Gastroesophageal sphincter (tissue), 4 donors: ENCODE data around the gene PGF. TPM values are rescaled to one million over a fixed set of nuclear protein-coding genes. Genes with fewer than 3 reads are reported as not detected.

Source experiments
- ATAC-seq: fragments of 150-250 bp; one replicate; pipeline ENCODE4 v1.9.1; 2016; ENCODE audit warnings: mild to moderate bottlenecking, moderate library complexity
- H3K27ac ChIP-seq, 4 donors: fragments of 200-600 bp; sonication (generic) in 3 of 4; 1 replicate in 3 of 4; 2 replicates in 1 of 4; pipeline ENCODE4 v1.5.1; 2016 to 2019
- H3K27me3 ChIP-seq: fragments of 200-600 bp; sonication (generic); one replicate; pipeline ENCODE4 v1.5.1; 2019
- H3K36me3 ChIP-seq, 2 donors: fragments of 200-600 bp; sonication (generic); one replicate each; pipeline ENCODE4 v1.5.1; 2019; ENCODE audit warnings: control low read depth in 1 of 2
- H3K4me1 ChIP-seq, 3 donors: fragments of 200-600 bp; sonication (generic); 1 replicate in 2 of 3; 2 replicates in 1 of 3; pipeline ENCODE4 v1.5.1; 2016 to 2019; ENCODE audit warnings: control low read depth in 2 of 3
- H3K4me3 ChIP-seq, 2 donors: fragments of 200-600 bp; sonication (generic); one replicate each; pipeline ENCODE4 v1.5.1; 2019; ENCODE audit warnings: mild to moderate bottlenecking in 1 of 2, moderate library complexity in 1 of 2
- H3K9me3 ChIP-seq, 3 donors: fragments of 200-600 bp; sonication (generic); one replicate each; pipeline ENCODE4 v1.5.1; 2017 to 2019; ENCODE audit warnings: control low read depth in 2 of 3
- CTCF ChIP-seq, 4 experiments: fragments of 200-600 bp in 2 of 4; fragments of 450-650 bp in 2 of 4; sonication (generic) in 1 of 4; IDR thresholded peaks; one replicate each; pipeline ENCODE4 v1.5.1; 2017 to 2019; ENCODE audit warnings: antibody characterized with exemption in 4 of 4, mild to moderate bottlenecking in 2 of 4, moderate library complexity in 2 of 4
- EP300 ChIP-seq: sonication (generic); formaldehyde crosslinking; IDR thresholded peaks from one replicate; pipeline ENCODE4 v1.6.1; 2017; ENCODE audit warnings: antibody characterized with exemption, mild to moderate bottlenecking
- POLR2A ChIP-seq, 2 donors: fragments of 450-650 bp; IDR thresholded peaks; one replicate each; pipeline ENCODE4 v1.6.1; 2017; ENCODE audit warnings: antibody characterized with exemption in 2 of 2, mild to moderate bottlenecking in 2 of 2, moderate library complexity in 1 of 2
- POLR2AphosphoS5 ChIP-seq: sonication (generic); formaldehyde crosslinking; IDR thresholded peaks from one replicate; pipeline ENCODE4 v1.6.1; 2017; ENCODE audit warnings: antibody characterized with exemption
- WGBS, 2 donors: methylation state at CpG; one replicate each; pipeline ENCODE4 v1.1.5; 2018; ENCODE audit warnings: low coverage in 1 of 2; 5-methylcytosine and 5-hydroxymethylcytosine counted together
- total RNA-seq, 4 donors: library from RNA; depleted of rRNA; stranded (reverse); fragments of >200 nt; gene quantifications; one replicate each; pipeline ENCODE4 v1.1.0, GENCODE V29; 2016

Gene PGF
- total RNA-seq, 4 donors from 2014 or later, result 11.2 to 21.0 (median 16.5) TPM

- Histone ChIP-seq H3K4me1 (peaks cover 0 to 31% (median 12%) of the 10 kb centered on the region in 3 donors), H3K27me3 (peaks cover 52% of the 10 kb centered on the region), H3K9me3 (no peaks in the 10 kb centered on the region), H3K36me3 (peaks cover 0 to 23% of the 10 kb centered on the region in 2 donors), H3K27ac (no peak overlapping the region), H3K4me3 (no peak overlapping the region)
- WGBS, 2 donors, result 80% methylated on average over 1 of the region's 16 CpGs; no CpG with 5 or more reads in 1 of the 2 donors
- no peak for ATAC-seq
- TF ChIP-seq POLR2AphosphoS5 (no peak), CTCF (IDR thresholded peaks at IDR 0.05) (no peak), EP300 (no peak), POLR2A (IDR thresholded peaks at IDR 0.05) (no peak)
Measured at GRCh38 chr14:74949191-74949601, 6.2 kb downstream of the PGF start.

GRCh38 chr14:74948228-74949175 is 6.9 kb downstream of the PGF start:
- Histone ChIP-seq H3K27ac (peak overlapping the region in 2 of 4 donors; percentile 19 to 41), H3K9me3 (no peaks in the 10 kb centered on the region), H3K27me3 (peaks cover 45% of the 10 kb centered on the region), H3K4me3 (peak overlapping the region in 1 of 2 donors; percentile 3), H3K4me1 (peaks cover 0 to 24% (median 8%) of the 10 kb centered on the region in 3 donors), H3K36me3 (peaks cover 0 to 23% of the 10 kb centered on the region in 2 donors)
- TF ChIP-seq POLR2A (IDR thresholded peaks at IDR 0.05), result no peak
- TF ChIP-seq POLR2AphosphoS5, result no peak
- no peak for TF ChIP-seq EP300
- no peak for TF ChIP-seq CTCF (IDR thresholded peaks at IDR 0.05)
- ATAC-seq, result no peak
- WGBS, 2 donors, result 68 to 77% methylated on average over 3 to 9 of the region's 23 CpGs

DNA sequence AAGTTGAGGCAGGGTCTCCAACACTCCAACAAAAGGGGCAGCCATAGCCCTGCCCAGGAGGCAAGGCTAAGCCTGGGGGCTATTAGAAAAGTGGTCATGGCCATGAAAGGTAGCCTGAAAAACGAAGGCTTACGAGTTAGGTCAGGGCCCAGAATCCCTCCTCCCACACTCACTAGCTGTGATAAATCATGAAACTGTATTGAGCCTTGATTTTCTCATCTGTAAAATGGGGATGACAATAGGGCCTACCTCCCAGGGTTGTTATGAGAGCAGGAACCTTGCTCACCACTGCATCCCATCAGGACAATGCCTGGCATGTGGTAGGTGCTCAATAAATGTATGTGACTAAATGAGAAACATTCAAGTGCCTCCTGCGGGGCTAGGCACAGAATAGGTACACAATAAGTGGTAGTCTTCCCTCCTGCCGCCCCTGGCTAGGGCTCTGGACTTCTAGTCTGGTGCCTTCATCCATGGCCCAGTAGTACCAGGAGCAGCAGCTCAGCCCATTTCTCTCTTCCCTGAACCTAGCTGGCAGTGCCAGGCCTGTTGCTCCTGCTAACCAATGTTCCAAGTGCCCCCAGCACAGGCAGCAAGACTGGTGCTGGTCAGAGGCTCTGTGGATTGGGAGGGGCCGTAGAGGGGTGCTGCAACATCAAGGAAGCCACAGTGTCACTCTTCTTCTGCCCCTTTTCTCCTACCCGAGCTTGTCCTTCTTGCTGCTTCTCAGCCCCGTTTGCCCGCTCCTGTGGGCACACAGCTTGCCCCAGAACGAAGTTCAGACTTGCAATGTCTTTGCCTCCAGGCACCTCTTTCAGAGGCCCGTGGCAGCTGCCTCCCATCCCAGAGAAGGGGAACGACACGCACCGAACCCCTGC is 7.8 kb downstream of the PGF start:
- Histone ChIP-seq H3K4me3 (peak overlapping the region in 1 of 2 donors; percentile 3), H3K27me3 (peaks cover 37% of the 10 kb centered on the region), H3K27ac (peak overlapping the region in 3 of 4 donors; percentile 19 to 44 (median 41)), H3K9me3 (no peaks in the 10 kb centered on the region), H3K4me1 (peaks cover 0 to 21% (median 9%) of the 10 kb centered on the region in 3 donors), H3K36me3 (peaks cover 0 to 23% of the 10 kb centered on the region in 2 donors)
- TF ChIP-seq CTCF (IDR thresholded peaks at IDR 0.05), result no peak
- TF ChIP-seq POLR2A (IDR thresholded peaks at IDR 0.05), result no peak
- no peak for TF ChIP-seq EP300
- TF ChIP-seq POLR2AphosphoS5, result no peak
- 59 to 91% methylated on average over 5 to 7 of the region's 13 CpGs for WGBS, 2 donors
- ATAC-seq, result no peak

GRCh38 chr14:74946659-74947281 is 8.6 kb downstream of the PGF start:
- peaks cover 0 to 23% of the 10 kb centered on the region in 2 donors for H3K36me3 ChIP-seq
- H3K4me1 ChIP-seq, result peaks cover 0 to 30% (median 17%) of the 10 kb centered on the region in 3 donors
- H3K27ac ChIP-seq, result peak overlapping the region in 3 of 4 donors; percentile 41 to 51 (median 44)
- no peak for TF ChIP-seq POLR2AphosphoS5
- TF ChIP-seq EP300, result no peak
- TF ChIP-seq POLR2A (IDR thresholded peaks at IDR 0.05), result no peak
- no peak for TF ChIP-seq CTCF (IDR thresholded peaks at IDR 0.05)
- peak overlapping the region in 1 of 2 donors; percentile 20 for H3K4me3 ChIP-seq
- peak; percentile 10 for ATAC-seq
- H3K9me3 ChIP-seq, result no peaks in the 10 kb centered on the region
- 40% methylated on average over 1 of the region's 5 CpGs; no CpG with 5 or more reads in 1 of the 2 donors for WGBS, 2 donors
- peaks cover 29% of the 10 kb centered on the region for H3K27me3 ChIP-seq
